NCI-H774 (cell line): ENCODE results near the gene SPI1.

Source experiments
- DNase-seq: peaks from one replicate; lab custom pipeline; 2025; lab: John Stamatoyannopoulos, UW

Gene SPI1

DNA sequence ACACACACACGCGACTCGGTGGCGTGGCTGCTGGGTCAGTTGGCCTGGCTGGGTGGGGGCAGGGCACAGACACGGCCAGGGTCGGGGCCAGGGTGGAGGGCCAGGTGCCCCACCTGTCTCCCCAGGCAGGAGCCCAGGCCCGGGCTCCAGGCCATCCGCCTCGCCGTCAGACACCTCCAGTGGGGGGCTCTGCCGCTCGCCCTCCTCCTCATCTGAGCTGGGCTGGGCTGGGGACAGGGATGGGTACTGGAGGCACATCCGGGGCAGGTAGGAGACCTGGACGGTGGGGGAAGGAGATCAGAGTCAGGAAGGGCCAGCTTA lies 19.7 kb downstream of the SPI1 start:
- no peak for DNase-seq

- DNase-seq = no peak
Measured at GRCh38 chr11:47357985-47358730, 20.2 kb downstream of the SPI1 start.

DNA sequence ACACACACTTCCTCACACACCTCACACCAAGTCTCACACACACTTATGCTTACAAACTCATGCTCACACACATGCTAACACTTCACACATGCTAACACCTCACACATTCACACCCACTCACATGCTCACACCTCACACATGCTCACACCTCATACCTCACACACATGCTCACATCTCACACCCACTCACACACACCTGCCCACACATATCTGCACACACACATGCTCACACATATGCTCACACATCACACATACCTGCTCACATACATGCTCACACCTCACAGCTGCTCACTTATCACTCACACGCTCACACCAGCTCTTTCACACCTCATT lies 21.4 kb downstream of the SPI1 start:
- no peak for DNase-seq

- DNase-seq = no peak
Measured at GRCh38 chr11:47356129-47356997, 22.0 kb downstream of the SPI1 start.

- peak; percentile 92 for DNase-seq
Measured at GRCh38 chr11:47355283-47356128, 22.8 kb downstream of the SPI1 start.

DNA sequence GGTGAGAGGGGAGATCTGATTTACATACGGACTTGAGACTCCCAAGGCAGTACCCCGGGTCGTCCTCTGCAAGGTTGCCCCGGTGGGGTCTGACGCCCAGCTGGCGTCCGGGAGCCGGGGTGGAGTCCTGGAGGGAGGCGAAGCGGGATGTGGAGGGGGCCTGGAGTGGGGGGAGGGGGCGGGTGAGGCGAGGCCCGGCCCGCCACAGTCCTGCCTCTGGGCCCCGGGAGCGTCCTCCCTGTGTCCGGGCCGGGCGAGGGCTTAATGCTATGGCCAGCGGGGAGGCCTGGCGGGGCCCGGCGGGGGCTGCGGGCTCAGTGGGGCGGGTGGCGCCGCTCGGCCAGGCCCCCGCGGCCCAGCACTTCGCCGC lies 23.4 kb downstream of the SPI1 start:
- DNase-seq = no peak

GRCh38 chr11:47353978-47354774 lies 24.2 kb downstream of the SPI1 start:
- DNase-seq = no peak

DNA sequence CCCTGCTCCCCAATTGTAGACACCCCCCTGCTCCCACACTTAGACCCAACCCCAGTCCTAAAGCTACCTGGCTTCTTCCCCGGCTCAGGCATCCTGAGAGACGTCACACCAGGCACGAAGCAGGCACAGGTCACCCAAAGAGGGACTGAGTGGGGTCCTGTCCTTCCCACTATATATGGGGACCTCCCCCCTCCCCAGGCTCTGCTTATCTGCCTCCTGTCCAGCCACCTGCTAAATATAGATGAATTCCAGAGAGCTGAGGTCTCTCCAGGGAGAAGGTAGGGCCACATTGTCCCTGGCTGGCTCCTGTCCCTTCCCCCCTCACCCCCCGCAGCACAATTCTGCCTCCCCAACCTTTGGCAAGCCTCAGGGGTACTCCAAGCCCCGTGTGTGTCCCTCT lies 25.8 kb downstream of the SPI1 start, which contains the start of gene MYBPC3:
Gene MYBPC3 (minus strand): TSS at position 147 of the 400 bp plus-strand sequence. CDS start 55 bp downstream, at position 92.
- DNase-seq = no peak

DNA sequence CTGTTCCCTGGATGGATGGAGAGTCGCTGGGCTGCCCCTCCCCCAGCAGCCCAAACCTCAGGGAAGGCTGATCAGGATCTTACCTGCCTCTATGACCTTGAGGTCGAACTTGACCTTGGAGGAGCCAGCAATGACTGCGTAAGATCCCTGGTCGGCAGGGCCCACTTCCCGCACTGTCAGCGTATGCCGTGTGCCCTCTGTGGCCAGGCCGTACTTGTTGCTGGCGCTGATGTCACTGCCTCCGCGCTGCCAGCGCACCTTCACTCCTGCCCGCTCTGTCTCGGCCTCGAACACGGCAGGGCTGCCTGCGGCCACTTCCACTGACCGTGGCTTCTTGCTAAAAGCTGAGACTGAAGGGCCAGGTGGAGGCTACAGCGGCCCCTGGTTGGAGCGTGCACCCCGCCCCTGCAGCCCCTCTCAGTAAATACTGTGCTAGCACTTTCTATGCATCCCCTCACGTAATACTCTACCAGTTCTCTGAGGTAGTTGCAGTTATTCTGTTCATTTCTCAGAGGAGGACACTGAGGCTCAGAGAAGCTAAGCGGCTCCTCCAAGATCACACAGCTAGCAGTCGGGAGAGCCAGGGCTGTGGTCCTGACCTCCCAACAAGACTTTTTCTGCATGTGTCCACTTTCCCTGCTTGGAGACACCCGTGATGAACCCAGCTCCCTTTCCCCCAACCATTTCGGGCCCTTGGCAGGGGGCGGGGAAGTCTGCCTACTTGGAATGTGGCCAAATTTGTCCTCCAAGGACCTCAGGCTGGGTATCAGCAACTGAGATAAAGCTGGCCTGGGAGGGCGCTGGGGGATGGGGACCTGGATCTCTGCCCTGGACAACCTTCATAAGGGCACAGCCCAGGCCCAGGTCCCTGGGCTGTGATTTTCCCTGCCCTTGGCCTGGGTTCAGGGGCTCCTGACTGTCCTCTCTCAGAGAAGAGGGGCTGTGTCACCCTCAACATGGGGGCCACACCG lies 26.9 kb downstream of the SPI1 start:
- DNase-seq = no peak

DNA sequence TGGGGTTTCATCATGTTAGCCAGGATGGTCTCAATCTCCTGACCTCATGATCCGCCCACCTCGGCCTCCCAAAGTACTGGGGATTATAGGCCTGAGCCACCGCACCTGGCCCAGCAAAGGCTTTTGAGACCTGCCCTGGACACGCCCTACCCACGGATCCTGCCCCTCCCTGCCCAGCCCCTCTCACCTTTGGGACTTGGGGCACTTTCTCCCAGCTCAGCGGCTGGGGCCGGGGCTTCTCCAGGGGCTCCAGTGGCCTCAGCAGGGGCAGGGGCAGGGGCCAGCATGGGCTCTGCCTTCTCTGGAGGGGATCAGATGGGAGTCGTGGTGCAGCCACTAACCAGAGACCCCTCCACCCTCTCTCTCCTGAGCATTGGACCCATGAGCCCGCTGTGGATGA lies 28.0 kb downstream of the SPI1 start:
- no peak for DNase-seq

DNA sequence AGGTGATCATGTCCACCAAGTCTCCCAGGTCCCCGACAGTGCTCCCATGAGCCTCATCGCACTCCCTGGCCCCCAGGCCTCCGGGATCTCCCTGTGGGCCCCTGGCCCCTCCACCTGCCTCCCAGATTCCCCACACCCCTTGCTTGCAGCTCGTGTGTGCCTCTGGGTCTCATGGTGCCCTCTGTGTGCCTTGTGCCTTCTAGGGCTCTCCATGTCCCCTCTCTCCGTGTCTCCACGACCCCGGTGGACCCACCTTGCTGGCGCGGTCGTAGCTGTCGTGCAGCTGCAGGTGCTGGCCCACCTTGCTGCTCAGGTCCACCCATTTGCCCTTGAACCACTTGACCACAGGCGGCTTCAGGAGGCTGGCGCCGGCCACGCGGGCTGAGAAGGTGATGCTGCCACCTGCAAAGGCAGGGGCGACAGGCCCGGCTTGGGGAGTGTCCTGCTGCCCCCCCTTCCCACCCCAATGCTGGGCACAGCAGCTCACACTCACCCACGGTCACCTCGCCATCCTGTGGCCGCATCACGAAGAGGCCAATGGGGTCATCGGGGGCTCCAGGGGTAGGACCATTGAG lies 28.7 kb downstream of the SPI1 start:
- DNase-seq = no peak

GRCh38 chr11:47348859-47349258 lies 29.5 kb downstream of the SPI1 start:
- no peak for DNase-seq

DNA sequence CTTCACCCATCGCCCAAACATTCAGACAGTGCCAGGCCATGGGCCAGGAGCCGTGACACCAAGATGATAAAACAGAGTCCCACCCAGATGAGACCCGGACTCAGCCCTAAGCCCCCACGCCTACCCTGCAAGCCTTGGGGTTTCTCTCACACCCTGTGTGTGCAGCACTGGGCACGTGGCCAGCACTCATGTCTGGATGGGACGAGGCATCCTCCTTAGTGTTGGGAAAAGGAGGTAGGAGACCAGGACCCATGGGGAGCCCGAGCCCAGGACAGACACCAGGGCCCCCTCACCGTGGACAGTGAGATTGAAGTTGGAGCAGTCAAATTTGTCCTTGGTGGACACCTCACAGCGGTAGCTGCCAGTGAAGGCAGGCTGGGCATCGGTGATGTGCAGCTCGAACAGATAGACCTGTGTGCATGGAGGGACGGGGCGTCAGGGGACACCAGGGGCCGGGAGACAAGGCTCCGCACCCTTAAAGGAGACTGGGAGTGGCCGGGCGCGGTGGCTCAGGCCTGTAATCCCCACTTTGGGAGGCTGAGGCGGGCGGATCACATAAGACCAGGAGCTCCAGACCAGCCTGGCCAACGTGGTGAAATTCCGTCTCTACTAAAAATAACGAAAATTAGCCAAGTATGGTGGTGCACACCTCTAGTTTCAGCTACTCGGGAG lies 30.1 kb downstream of the SPI1 start:
- DNase-seq = no peak

DNA sequence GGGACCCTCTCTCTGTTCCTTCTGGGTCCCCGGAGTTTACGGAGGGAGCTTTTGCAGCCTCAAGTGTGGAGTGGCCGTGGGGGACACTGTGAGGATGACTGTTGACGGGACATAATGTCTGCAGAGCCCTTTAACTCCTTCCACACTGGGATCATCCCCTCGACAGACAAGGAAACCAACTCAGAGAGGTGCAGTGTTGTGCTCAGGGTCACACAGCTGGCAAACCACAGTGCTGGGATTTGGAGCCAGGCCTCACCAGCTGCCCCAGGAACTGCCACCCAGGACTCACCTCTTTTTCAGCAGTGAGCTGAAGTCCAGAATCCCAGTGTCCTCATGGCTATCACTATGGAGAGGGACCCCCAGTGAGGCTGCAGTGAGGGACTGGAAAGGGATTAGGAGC lies 31.2 kb downstream of the SPI1 start:
- no peak for DNase-seq

GRCh38 chr11:47345890-47346563 lies 32.3 kb downstream of the SPI1 start:
- DNase-seq = no peak

GRCh38 chr11:47342854-47343253 lies 35.5 kb downstream of the SPI1 start:
- no peak for DNase-seq

DNA sequence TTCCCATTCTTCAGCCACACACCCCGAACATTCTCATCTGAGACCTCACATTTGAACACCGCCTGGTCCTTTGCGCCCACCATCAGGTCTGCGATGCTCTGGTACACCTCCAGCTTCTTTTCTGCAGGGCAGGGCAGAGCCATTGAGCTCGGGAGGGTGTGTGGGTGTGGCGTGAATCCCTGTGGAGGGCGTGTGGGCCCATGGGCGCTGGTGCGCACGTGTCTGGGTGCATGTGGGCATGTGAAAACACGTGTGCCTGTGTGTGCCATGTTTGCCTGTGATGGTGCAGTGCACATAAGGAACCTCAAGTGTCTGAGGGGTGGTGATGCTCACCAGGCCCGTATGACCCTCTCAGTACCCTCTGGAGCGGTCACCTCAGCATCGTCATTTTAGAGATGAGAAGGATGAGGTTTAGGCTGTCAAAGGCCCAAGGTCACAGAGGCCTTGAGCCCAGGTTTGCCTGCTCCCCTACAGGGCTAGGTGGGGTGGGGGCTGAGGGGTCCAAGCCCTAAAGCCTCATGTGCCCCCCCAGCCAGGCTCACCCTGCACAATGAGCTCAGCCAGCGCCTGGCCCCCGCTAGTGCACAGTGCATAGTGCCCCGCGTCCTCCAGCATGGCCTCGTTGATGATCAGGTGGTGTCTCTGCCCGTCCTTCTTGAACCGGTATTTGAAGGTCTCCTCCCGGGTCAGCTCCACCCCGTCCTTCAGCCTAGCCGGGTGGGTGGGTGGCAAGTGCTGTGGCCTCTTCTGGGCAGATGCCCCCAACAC lies 36.1 kb downstream of the SPI1 start:
- DNase-seq = no peak
